HEK293T (cell line): ENCODE measurements around the gene PXDN.

ENCODE experiments used
- CTCF ChIA-PET: fragments of 350-600 bp; formaldehyde crosslinking; extraction: SDS; loops from one replicate; lab custom pipeline; 2021; ENCODE audit warnings: antibody characterized with exemption, inconsistent platforms; lab: Yijun Ruan, JAX
- POLR2A ChIA-PET: fragments of 350-600 bp; formaldehyde crosslinking; extraction: SDS; loops from one replicate; lab custom pipeline; 2020; ENCODE audit warnings: antibody characterized with exemption, inconsistent platforms; lab: Yijun Ruan, JAX
- DNase-seq: peaks from one replicate; pipeline ENCODE4 v3.0.0; 2012; ENCODE audit warnings: mixed read lengths; ENCODE audit errors: extremely low spot score
- ARNT ChIP-seq: fragments of 450-650 bp; IDR thresholded peaks from 2 replicates; pipeline ENCODE4 v1.6.1; 2017; ENCODE audit warnings: mild to moderate bottlenecking
- BHLHE40 ChIP-seq: fragments of 450-650 bp; IDR thresholded peaks from 2 replicates; pipeline ENCODE4 v1.6.1; 2016; ENCODE audit warnings: mild to moderate bottlenecking, moderate library complexity, borderline replicate concordance
- CTBP1 ChIP-seq: fragments of 450-650 bp; IDR thresholded peaks from 2 replicates; pipeline ENCODE4 v1.6.1; 2016; ENCODE audit warnings: borderline replicate concordance
- ELF4 ChIP-seq: fragments of 450-650 bp; IDR thresholded peaks from 2 replicates; pipeline ENCODE4 v1.6.1; 2017; ENCODE audit warnings: antibody characterized with exemption
- FOXA1 ChIP-seq: fragments of 450-650 bp; IDR thresholded peaks from 2 replicates; pipeline ENCODE4 v1.6.1; 2016; ENCODE audit warnings: mild to moderate bottlenecking
- FOXK2 ChIP-seq: fragments of 450-650 bp; IDR thresholded peaks from 2 replicates; pipeline ENCODE4 v1.6.1; 2016; ENCODE audit warnings: mild to moderate bottlenecking
- FOXM1 ChIP-seq: fragments of 450-650 bp; IDR thresholded peaks from 2 replicates; pipeline ENCODE4 v1.6.1; 2017; ENCODE audit warnings: mild to moderate bottlenecking, borderline replicate concordance
- HDGF ChIP-seq: fragments of 450-650 bp; IDR thresholded peaks from 2 replicates; pipeline ENCODE4 v1.6.1; 2017; ENCODE audit warnings: antibody characterized with exemption, borderline replicate concordance
- L3MBTL2 ChIP-seq: fragments of 450-650 bp; conservative IDR thresholded peaks from 2 replicates; pipeline ENCODE4 v1.6.1; 2016; ENCODE audit warnings: mild to moderate bottlenecking
- LEF1 ChIP-seq: fragments of 450-650 bp; IDR thresholded peaks from 2 replicates; pipeline ENCODE4 v1.6.1; 2017; ENCODE audit warnings: mild to moderate bottlenecking, borderline replicate concordance
- NFRKB ChIP-seq: fragments of 450-650 bp; IDR thresholded peaks from 2 replicates; pipeline ENCODE4 v1.6.1; 2016; ENCODE audit warnings: mild to moderate bottlenecking, moderate library complexity
- SP1 ChIP-seq: fragments of 450-650 bp; IDR thresholded peaks from 2 replicates; pipeline ENCODE4 v1.6.1; 2017
- SUZ12 ChIP-seq: fragments of 450-650 bp; IDR thresholded peaks from 2 replicates; pipeline ENCODE4 v1.6.1; 2016; ENCODE audit warnings: mild to moderate bottlenecking
- TARDBP ChIP-seq: fragments of 450-650 bp; IDR thresholded peaks from 2 replicates; pipeline ENCODE4 v1.6.1; 2016
- ZNF384 ChIP-seq: fragments of 450-650 bp; IDR thresholded peaks from 2 replicates; pipeline ENCODE4 v1.6.1; 2016
- TF ChIP-seq, protein P1 (sequence below): fragments of 450-650 bp; IDR thresholded peaks from 2 replicates; pipeline ENCODE4 v1.6.1; 2016

PXDN gene

DNA sequence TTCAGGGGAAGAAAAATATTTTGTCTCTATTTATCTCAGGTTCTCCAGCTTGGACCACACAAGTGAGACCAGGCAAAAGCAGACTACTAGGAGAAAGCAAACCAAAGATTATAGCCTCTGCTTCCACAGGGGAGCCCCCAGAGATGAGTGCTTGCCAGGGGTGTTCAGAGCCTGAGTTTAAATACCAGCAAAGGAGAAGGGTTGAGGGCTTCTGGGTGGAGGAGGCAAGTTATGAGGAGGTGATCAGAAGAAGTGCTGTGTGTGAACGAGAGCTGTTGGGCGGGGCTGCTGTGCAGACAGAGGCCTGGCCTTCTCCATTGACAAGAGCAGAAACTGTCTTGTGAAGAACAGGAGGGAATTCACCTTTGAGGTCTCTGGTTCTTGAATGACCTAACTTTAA, 32.8 kb upstream of the PXDN start:
- DNase-seq = no peak
- CTCF ChIA-PET = interaction anchor here (1.3 kb wide), 1 partner anchor 26 kb away, joined by 3 read pairs; no protein-coding TSS in a partner anchor
- TF ChIP-seq NFRKB (no peak), SP1 (no peak), ZNF384 (no peak), FOXM1 (no peak), FOXK2 (no peak)
- POLR2A ChIA-PET = no interaction called here

DNA sequence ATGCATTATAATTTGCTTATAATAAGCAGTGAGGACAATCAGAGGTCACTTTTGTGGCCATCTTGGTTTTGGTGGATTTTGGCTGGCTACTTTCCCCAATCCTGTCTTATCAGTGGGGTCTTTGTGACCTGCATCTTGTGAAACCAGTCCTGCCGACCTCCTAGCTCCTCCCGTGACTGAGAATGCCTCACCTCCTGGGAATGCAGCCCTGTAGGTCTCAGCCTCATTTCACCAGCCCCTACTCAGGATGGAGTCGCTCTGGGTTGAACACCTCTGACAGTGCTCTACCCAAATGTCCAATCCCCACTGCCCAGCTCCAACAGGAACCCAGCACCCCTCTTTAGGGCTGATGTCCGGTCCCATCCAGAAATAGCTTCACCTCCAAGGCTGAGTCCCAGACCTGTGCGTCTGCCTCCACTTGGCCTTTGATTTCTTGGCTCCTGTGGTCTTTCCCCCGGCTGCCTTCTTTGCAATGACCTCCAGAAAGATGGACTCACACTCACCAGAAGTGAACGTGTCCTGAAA, 31.3 kb upstream of the PXDN start:
- no peak for DNase-seq
- TF ChIP-seq NFRKB (no peak), L3MBTL2 (no peak), FOXK2 (no peak), ELF4 (no peak), ARNT (no peak), BHLHE40 (no peak), FOXA1 (no peak), SP1 (no peak), ZNF384 (no peak), CTBP1 (no peak), TARDBP (no peak), HDGF (no peak), FOXM1 (no peak), LEF1 (no peak), SUZ12 (no peak)
- TF ChIP-seq, protein P1, sequence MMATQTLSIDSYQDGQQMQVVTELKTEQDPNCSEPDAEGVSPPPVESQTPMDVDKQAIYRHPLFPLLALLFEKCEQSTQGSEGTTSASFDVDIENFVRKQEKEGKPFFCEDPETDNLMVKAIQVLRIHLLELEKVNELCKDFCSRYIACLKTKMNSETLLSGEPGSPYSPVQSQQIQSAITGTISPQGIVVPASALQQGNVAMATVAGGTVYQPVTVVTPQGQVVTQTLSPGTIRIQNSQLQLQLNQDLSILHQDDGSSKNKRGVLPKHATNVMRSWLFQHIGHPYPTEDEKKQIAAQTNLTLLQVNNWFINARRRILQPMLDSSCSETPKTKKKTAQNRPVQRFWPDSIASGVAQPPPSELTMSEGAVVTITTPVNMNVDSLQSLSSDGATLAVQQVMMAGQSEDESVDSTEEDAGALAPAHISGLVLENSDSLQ = no peak
- ChIA-PET POLR2A (no interaction called here), CTCF (no interaction called here)

GRCh38 chr2:1774929-1775328, 30.6 kb upstream of the PXDN start:
- POLR2A ChIA-PET = no interaction called here
- CTCF ChIA-PET = no interaction called here
- DNase-seq = no peak
- TF ChIP-seq NFRKB = no peak
- no peak for TF ChIP-seq L3MBTL2
- TF ChIP-seq ELF4 = no peak
- TF ChIP-seq BHLHE40 = no peak
- no peak for TF ChIP-seq CTBP1
- TF ChIP-seq FOXA1 = no peak
- TF ChIP-seq SP1 = no peak
- TF ChIP-seq, protein P1 = no peak
- TF ChIP-seq FOXK2 = no peak
- no peak for TF ChIP-seq TARDBP
- TF ChIP-seq HDGF = no peak

GRCh38 chr2:1773883-1774282, 29.6 kb upstream of the PXDN start:
- ChIA-PET POLR2A (no interaction called here), CTCF (no interaction called here)
- DNase-seq = no peak
- no peak for TF ChIP-seq TARDBP
- no peak for TF ChIP-seq HDGF
- TF ChIP-seq ZNF384 = no peak
- no peak for TF ChIP-seq BHLHE40
- no peak for TF ChIP-seq L3MBTL2
- no peak for TF ChIP-seq ELF4
- no peak for TF ChIP-seq ARNT
- no peak for TF ChIP-seq FOXA1
- TF ChIP-seq SUZ12 = no peak
- TF ChIP-seq, protein P1 = no peak
- TF ChIP-seq LEF1 = no peak
- TF ChIP-seq FOXK2 = no peak
- no peak for TF ChIP-seq FOXM1
- no peak for TF ChIP-seq SP1
- no peak for TF ChIP-seq NFRKB
- TF ChIP-seq CTBP1 = no peak

- DNase-seq = no peak
- ChIA-PET POLR2A (no interaction called here), CTCF (interaction anchor here (0.6 kb wide), 1 partner anchor 217 kb away, joined by 3 read pairs; no protein-coding TSS in a partner anchor)
- TF ChIP-seq SUZ12 = no peak
- TF ChIP-seq ARNT = no peak
- TF ChIP-seq SP1 = no peak
Observed at GRCh38 chr2:1772471-1773267, 28.4 kb upstream of the PXDN start.

- no peak for TF ChIP-seq CTBP1
- no peak for TF ChIP-seq ZNF384
- no peak for TF ChIP-seq FOXA1
- TF ChIP-seq SUZ12 = no peak
- TF ChIP-seq FOXM1 = no peak
- TF ChIP-seq, protein P1 = no peak
- TF ChIP-seq SP1 = no peak
- no peak for TF ChIP-seq ARNT
- TF ChIP-seq HDGF = no peak
- no peak for TF ChIP-seq L3MBTL2
- DNase-seq = no peak
- POLR2A ChIA-PET = no interaction called here
- CTCF ChIA-PET = no interaction called here
Observed at GRCh38 chr2:1771626-1772280, 27.4 kb upstream of the PXDN start.
